NCI-H2196 treated with DMSO at 0.1 percent for 48 hours (cell line): ENCODE measurements around the gene MTTP.

Experiments used
- DNase-seq: peaks from one replicate; lab custom pipeline; 2025; ENCODE audit not compliant: unreplicated experiment; lab: John Stamatoyannopoulos, UW

MTTP gene

GRCh38 chr4:99665983-99666382 is 91.4 kb downstream of the MTTP start:
- no peak for DNase-seq

- no peak for DNase-seq
These were observed 93.8 kb downstream of the MTTP start for GRCh38 chr4:99668472-99668871.

GRCh38 chr4:99669084-99669483 is 94.5 kb downstream of the MTTP start:
- DNase-seq, result no peak

- DNase-seq, result no peak
These were observed 95.9 kb downstream of the MTTP start for GRCh38 chr4:99670409-99671073.
